Hematopoietic multipotent progenitor cell treated with erythropoietin and hydrocortisone succinate and interleukin-3 and kit ligand, for 4 days (in vitro differentiated cells): Measurements from ENCODE around the gene IBA57.
"Not testable (repeated sequence)": the region's sequence is repeated elsewhere in the genome, so short reads cannot be mapped to it uniquely, and the experiment has no call there.

ENCODE experiments used
- DNase-seq: peaks from one replicate; pipeline ENCODE4 v3.0.0-alpha.2; 2015

IBA57 gene

DNA sequence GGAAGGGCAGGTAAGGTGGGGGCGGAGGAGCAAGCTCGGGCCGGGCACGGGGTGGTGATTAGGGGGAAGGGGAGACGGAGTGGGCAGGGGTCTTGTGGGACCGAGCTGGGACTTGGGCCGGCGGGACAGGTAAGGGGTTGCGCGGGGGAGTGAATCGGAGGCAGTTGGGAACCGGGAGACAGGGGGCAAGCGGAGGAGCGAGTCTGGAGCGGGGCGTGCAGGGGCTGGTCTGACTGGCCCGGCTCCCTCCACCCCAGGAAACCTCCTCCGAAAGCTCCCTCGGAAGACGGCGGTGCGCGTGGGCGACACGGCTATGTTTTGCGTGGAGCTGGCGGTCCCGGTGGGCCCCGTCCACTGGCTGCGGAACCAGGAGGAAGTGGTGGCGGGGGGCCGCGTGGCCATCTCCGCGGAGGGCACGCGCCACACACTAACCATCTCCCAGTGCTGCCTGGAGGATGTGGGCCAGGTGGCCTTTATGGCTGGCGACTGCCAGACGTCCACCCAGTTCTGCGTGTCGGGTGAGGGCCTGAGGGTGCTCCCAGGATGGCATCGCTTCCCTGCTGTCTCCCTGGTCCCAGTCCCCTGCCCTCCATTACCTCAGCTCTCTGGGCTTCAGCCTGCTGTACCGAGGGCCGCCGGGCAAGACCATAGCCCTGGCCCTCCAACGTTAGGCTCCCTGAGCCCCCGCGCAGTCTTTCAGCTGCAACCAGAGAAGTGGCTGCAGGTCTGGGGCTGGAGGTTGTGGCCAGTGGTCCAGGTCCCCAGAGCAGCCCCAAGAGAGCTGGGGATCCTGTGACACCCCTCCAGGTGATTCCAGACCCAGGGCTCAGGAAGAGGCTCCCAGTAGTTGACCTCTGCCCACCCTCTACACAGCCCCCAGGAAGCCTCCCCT lies 48.6 kb downstream of the IBA57 start:
- no peak for DNase-seq

DNA sequence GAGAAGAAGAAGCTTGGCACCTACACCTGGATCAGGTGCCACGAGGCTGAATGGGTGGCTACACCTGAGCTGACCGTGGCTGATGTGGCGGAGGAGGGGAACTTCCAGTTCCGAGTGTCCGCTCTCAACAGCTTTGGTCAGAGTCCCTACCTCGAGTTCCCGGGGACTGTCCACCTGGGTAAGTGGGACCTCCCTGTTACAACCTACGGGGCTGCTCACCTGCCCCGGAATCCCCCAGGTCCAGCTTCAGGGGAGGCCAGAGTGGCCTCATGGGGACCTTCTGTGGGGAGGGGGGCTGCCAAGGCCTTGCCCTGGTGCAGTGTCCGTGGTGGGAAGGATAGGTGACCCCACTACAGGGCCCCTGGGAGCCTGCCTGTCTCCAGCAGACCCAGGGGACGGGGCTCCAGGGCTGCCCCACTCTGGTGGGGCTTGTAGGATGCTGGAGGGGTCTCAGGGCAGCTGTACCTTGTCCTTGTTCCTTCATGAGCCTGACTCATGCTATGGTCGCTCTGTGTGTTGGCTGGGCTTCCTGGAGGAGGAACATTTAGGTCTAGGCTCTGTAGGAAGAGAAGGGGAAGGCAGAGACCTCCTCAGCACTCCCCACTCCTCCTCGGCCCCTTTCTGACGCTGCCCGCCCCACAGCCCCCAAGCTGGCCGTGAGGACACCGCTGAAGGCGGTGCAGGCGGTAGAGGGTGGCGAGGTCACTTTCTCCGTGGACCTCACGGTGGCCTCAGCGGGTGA lies 49.5 kb downstream of the IBA57 start:
- no peak for DNase-seq

- DNase-seq: no peak
Measured at GRCh38 chr1:228215663-228216116, 50.1 kb downstream of the IBA57 start.

GRCh38 chr1:228216371-228217320 lies 51.0 kb downstream of the IBA57 start:
- no peak for DNase-seq

GRCh38 chr1:228217551-228218344 lies 52.1 kb downstream of the IBA57 start:
- no peak for DNase-seq

DNA sequence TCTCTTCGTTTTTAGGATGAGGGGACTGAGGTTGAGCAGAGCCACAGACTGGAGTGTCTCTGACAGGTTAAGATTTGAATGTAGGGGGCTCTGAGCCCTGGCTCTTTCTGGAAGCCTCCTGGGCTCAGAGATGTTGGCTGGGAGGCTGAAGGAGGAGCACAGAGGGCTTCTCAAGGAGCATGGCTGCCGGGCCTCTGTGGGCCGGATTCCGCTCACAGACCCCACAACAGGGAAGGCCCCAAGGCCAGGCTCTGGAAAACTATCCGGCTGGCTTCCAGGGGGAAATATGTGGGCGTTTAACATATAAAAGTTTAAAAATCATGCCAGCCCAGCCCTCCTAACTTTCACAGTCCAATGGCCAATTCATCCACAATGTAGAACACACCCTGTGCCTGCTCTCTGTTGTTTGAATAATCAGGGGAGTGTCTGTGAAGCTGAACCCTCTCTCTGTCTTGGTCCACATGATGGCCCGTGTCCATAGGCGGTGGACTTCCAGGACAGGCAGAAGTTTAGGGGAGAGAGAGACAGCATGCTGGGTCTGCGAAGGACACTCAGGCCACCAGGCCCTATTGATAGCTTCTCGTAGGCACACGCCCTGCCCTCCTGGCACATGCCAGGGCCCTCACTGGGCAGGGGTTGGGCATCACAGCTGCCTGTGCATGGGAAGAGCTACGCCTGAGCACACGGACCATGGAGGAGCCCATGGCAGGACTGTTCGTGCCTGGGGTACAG lies 53.1 kb downstream of the IBA57 start:
- DNase-seq: no peak

DNA sequence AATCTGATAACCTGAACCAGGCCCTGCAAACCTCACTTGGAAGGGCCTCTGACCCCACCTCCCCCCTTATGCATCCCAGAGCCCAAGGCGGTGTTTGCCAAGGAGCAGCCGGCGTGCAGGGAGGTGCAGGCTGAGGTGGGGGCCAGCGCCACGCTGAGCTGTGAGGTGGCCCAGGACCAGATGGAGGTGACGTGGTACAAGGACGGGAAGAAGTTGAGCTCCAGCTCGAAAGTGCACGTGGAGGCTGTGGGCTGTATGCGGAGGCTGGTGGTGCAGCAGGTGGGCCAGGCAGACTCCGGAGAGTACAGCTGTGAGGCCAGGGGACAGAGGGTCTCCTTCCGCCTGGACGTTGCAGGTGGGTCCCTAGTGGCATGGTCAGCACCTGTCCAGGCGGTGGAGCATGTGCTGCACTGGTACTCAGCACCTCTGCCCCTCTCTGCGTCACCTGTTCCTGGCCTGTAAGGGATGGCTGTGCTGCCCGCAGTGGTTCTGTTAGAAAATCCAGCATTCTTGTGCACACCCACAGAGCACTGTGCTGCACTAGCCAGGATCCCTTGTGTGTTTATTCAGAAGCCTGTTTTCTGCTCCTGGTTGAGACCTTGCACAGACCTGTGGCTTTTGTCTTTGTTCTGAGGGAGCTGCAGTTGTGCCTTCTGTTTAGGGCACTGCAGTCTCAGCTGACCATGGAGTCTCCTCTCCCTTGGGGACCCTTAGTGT lies 53.8 kb downstream of the IBA57 start:
- DNase-seq: no peak

- no peak for DNase-seq
Measured at GRCh38 chr1:228219962-228220780, 54.6 kb downstream of the IBA57 start.

GRCh38 chr1:228221097-228221496 lies 55.5 kb downstream of the IBA57 start:
- DNase-seq: not testable (repeated sequence)

GRCh38 chr1:228222548-228222947 lies 56.9 kb downstream of the IBA57 start:
- DNase-seq: no peak

DNA sequence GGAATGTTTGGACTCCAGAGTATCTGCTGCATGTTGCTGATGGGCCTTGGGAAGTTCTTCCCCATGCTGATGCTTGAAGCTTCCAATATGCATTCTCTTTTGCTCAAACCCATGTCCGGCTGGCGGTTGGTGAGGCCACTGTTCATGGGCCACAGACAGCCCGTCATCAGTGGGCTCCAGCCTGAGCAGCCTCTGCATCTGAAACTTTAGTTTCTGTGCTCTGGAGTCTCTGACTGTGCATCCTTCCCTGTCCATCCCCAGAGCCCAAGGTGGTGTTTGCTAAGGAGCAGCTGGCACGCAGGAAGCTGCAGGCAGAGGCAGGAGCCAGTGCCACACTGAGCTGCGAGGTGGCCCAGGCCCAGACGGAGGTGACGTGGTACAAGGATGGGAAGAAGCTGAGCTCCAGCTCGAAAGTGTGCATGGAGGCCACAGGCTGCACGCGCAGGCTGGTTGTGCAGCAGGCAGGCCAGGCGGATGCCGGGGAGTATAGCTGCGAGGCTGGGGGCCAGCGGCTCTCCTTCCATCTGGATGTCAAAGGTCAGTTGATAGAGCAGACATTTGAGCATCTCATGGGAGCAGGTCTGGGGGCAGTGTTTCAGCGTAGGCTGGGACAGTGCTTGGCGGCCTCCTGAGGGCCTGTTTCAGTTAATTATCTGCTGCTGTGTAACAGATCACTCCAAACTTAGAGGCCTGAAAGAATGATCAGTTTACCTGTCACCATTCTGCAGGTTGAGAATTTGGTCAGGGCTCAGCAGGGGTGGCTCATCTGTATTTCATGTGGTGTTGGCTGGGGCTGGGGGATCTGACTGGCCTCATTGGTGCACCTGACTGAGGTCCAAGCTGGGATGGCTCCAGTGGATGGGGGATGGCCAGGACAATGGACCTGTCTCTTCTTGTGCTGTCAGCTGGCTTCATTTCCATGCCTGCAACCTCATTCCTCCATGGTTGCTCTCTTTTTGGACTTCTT lies 58.9 kb downstream of the IBA57 start:
- DNase-seq: no peak

- no peak for DNase-seq
Measured at GRCh38 chr1:228225165-228225710, 59.6 kb downstream of the IBA57 start.

DNA sequence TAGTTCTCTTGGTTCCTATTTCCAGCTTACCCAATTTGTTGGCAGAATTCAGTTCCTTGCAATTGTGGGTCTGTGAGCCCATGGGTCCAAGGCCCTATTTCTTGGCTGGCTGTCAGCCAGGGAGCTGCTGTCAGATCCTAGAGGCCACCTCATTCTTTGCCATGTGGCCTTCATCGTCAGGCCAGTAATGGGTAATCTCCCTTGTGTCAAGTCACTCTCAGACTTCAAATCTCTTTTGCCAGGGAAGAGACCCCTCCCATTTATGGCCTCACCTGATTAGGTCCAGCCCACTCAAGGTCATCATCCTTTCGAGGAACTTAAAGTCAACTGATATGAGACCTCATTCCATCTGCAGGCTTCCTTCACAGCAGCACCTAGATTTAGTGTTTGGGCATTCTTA lies 60.1 kb downstream of the IBA57 start:
- DNase-seq: no peak

DNA sequence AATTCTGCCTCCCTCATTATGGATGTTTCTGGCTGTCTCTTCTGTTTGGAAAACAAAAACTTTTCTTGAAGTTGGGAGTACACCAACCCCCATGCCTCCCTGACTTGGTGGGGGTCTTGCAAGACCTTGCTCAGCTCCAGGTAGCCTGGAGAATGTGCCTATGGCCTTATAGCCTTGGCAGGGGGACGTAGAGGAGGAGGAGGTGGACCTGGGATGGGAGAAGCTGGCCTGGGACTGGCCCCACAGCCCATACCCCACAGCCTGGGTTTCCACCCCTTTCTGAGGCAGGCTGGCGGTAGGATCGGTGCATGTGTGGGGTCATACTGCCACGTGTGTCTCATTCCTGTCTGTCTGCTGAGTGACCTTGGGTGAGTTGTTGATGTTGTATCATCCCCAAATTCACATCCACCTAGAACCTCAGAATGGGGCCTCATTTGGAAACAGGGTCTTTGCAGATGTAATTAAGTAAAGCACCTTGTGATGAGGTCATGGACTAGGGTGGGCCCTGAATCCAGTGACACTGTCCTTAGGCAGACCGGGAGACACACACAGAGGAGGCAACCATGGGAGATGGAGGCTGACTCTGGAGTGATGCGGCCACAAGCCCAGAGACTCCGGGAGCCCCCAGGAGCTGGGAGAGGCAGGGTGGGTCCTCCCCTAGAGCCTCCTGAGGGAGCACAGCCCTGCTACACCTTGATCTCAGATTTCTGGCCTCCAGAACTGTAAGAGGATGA lies 60.7 kb downstream of the IBA57 start:
- no peak for DNase-seq

DNA sequence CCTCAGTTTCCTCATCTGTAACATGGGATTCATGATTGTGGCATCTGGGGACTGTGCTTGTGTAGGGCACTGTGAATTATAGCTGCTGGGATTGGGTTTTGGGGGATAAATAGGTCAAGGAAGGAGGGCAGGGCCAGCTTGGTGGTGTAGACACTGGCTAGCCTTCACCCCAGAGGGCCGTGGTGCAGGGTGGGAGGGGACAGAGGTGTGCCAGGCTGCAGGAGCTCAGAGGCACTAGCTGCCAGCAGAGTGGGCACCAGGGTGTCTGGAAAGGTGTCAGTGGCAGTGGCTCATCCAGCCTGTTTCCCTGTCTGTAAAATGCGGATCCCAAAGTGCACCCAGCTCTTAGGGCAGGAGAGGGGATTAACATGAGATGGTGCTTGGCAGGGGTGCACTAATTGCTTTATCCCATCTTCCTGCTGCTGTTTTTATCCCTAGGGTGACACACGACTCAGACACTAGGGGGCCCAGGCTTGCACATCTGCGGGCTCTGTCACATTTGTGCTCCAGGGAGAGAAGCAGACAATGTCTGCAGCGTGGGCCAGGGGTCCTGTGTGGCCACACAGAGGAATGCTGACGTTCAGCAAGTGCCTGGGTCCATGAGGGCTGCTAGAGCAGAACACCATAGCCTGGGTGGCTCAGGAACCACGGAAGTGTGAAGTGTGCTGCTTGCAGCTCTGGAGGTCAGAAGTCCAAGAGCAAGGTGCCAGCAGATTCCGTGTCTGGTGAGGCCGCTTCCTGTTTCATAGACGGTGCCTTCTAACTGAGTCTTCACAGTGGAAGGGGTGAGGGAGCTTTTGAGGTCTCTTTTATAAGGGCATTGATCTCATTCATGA lies 61.6 kb downstream of the IBA57 start:
- peak; percentile 39 for DNase-seq

GRCh38 chr1:228228147-228228546 lies 62.5 kb downstream of the IBA57 start:
- DNase-seq: not testable (repeated sequence)
